ENCODE data around the gene KRT84.
A peak's percentile ranks its signal among the peaks of the same experiment; 100 is the strongest.
"Not testable (repeated sequence)": the region's sequence is repeated elsewhere in the genome, so short reads cannot be mapped to it uniquely, and the experiment has no call there.

KRT84 gene

DNA sequence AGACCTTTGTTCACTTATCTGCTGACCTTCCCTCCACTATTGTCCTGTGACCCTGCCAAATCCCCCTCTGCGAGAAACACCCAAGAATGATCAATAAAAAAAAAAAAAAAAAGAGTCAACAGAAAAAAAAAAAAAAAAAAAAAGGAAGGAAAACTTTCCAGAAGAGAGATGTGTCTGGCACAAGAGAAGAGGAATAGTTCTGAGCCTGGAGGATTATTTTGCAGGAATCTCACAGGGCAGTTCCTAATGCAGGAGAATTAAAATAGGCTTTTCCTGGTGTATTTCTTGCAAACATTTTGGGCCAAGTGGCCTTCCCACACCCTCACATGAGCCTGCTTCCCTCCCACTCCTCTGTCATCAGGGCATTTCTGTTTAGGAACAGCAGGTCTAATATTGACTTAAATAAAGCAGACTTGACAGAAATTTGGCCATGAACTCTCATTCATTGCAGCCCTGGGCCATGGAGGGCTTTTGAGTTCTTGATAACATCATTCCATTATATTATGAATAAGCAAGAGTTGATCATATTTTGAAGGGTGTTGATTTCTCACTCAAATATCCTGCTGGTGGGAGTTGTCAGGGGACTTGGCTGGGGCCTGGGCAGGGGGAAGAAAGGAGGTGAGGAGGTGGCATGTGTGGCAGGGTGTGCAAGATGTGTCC, 25.3 kb upstream of the KRT84 start:
- not testable (repeated sequence) for DNase-seq

DNA sequence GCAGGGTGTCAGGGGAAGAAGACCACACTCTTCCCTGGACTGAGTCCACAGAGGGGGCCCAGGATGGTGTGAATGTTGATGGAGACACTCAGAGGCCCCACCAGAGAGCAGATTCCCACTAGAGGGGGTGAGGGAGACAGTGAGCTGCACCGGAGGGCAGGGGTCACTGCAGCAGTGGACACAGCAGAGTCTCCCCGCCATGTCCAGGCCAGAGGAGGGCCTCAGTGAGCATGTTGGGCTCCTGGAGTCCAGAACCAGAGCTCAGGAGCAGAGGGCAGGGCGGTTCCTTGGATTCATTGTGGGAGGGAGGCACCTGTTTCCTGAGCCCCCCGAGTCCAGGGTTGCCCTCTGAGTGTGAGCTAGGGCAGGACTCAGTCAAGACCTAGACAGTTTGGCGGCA, 22.5 kb upstream of the KRT84 start:
- no peak for DNase-seq

DNA sequence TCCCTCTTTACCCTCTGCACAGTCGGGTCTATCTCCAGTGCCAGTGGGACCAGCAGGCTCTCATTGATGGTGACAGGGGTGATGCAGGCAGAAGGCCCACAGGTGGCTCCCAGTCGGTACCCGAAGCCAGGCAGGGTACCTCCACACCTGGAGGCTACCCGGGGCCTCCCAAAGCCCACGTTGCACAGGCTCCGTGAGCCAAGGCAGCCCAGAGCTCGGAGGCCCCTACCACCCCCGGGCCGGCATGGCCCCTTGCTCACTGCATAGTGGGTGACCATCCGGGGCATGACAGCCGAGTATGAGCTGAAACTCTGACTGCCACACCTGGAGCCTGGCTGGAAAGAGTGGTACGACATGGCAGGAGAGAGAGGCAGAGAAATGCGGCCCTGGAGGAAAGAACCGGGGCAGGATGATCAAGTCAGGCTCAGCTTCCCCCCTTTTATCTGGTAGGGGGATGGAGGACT, 20.5 kb upstream of the KRT84 start, which contains the start of gene KRT82:
Gene KRT82, minus strand, starts transcription at position 414 of the 464 bp plus-strand sequence. Its CDS starts 58 bp downstream, at position 356.
- DNase-seq = no peak

DNA sequence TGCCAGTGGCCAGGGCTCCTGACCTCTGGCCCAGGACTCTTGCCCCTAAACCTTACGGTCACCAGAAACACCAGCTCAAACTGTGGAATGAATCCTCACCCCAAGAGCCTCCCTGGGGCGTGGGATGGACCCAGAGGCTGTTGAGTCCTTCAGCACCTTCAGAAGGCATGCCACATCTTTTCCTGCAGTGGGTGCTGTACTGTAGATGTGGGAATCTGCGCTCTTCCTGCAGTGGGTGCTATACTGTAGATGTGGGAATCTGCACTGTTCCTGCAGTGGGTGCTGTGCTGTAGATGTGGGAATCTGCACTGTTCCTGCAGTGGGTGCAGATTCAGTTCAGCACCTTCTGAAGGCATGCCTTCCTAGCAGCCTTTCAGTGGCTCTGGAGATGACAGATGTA, 19.5 kb upstream of the KRT84 start:
- DNase-seq = no peak

DNA sequence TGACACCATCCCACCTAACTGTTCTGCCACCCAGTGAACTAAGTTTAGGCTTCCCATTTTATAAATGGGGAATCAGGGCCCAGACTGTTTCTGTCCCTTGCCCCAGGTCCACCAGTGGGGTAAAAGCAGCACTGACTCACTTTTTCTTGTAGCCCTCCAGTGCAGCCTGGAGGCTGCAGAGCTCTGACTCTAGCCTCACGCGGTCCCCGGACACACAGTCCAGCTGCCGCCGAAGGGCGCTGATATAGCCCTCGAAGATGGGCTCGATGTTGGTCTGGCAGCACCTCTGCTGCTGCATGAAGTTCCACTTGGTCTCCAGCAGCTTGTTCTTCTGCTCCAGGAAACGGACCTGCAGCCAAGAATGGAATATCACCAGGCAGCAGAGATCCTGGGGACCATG, 18.1 kb upstream of the KRT84 start:
- DNase-seq = no peak

DNA sequence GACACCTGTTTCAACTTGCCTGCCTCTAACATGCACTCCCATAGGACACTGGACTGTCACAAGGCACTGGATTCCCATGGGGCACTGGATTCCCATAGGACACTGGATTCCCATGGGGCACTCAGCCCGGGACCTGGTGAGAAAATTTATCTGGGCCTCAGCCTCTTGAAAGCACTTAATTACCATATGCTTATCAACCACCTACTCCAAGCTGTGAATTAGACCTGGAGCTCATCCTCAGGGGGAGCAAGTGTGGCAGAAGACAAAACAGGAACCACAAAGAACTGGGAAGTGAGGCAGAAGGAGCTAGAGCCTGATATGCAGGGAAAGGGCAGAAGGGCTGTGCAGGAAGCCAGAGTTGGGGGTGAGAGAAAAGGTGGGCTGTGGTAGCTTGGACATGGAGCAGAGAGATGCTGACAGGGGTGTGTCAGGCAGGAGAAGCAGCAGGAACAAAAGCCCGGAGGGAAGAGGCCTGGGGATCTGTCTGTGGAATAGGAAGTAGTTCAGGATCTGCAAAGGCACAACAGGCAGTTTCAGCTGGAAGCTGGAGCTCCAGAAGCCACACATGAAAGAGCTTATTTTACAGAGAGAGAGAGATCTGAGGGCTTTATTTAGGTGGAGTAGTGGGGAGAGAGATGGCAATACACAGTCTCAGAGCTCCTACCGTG, 17.6 kb upstream of the KRT84 start:
- no peak for DNase-seq

DNA sequence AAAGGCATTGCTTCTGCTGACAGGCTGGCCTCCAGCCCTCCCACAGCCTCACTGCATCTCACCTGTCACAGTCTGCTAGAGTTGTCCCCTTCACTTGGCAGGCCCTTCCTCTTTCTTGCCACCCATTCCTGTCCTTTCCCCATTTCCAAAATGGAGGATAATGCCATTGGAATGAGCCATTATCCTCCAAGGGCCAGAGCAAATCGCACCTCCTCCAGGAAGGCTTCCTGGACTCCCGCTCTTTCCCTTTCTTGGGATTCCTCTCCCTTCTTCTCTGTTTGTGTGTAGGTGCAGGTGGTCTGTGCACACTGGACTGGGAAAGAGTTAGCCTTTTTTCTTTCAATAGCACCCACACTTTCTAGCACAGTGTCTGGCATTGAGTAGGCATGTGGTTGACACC, 16.9 kb upstream of the KRT84 start:
- DNase-seq = no peak

DNA sequence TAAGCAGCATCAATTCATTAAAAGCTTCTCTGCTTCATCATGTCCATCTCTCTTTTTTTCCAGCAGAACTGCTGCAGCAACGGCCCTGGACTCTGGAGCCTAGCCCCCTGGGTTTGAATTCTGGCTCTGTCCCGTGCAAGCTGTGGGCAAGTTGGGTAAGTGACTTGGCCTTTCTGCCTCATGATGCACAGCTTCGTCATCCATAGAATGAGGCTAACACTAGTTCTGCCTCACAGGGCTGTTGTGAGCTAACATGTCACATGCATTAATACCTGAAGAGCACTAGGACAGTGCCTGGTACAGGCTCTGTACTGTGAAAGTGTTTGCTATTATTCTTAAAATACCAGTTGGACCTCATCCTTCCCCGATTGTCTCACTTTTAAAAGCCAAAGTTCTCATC, 16.5 kb upstream of the KRT84 start:
- DNase-seq = no peak

DNA sequence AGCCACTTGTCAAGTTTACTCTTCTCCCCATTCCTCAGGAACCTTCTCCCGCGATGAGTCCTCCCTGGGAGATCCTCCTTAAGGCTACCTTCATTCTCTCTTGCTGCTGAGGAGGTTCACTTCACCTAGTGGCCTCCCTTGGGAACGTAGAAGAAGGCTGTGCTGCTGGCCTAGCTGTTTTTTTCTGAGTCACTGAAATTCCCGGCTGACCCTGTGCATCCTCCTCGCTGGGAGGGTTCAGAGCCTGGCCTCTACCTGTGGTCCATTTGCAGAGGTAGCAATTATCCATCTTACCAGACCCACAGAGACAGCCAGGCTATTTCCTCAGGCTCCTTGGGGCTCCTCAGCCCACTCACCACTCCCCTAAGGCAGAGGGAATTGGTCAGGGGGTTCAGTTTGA, 16.1 kb upstream of the KRT84 start:
- no peak for DNase-seq

DNA sequence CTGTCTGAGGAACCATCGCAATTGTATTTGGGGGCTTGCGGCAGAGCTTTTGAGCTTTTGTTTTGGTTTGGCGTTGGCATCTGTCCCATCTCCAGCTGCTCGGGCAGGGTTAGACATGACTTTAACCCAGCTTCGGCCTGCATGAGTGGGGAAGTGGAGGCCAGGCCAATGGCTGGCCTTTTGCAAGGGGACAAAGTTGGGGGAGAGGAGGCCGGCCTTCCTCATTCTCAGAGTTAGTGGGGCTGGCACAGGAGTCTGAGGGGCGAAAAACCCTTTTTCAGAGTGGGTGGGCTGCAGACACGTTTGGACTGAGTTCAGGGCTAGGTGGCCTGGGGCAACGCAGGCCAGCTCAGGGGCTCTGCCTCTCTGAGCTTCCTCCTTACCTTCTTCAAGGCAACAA, 15.5 kb upstream of the KRT84 start:
- no peak for DNase-seq

DNA sequence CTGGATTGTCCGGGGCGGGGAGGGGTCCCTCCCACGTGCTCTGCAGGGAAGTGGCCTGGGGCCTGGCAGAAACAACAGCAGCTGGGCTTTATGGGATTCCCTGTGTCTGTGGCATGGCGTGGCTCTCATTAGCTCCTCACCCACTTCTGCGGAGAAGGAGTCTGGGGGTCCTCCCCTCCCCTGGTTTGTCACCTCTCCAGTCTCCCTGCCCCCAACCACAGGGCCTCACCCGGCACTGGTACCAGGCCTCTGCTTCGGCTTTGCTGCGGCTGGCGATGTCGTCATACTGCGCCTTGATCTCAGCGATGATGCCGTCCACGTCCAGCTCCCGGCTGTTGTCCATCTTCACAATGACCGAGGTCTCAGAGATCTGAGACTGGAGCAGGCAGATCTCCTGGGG, 14.3 kb upstream of the KRT84 start:
- DNase-seq = no peak

DNA sequence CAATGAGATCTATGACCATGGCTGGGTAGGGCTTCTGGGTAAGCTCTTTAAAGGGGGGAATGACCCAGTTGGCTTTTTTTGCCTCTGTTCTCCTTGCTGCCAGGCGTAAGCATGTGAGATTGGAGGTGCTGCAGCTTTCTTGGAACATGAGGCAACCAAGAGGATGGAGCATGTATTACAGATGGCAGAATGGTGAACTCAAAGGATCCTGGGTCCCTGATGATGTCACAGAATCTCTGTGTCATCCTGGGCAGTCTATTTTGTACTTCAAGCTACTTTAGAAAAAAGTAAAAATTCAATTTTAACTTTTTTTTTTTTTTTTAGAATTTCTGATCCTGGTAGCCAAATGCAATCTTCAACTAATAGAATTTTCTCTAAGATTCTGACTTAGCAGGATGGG, 12.7 kb upstream of the KRT84 start:
- DNase-seq = no peak

DNA sequence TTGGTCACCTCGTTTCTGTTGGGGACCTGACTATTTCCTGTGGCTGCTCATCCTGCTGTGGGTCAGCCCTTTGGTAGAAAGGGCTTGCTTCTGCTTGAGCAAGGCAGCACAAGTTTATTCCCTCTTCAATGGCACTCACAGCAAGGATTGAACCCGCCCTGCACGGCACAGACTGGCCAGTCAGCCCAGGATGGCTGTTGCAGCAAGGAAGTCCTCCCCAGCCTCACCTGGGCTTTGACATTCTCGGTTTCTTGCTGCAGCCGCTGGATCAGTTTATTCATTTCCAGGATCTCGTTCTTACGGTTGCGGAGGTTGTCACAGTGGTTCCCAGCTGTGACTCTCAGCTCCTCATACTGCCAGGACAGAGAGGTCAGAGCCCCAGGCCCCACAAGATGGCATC, 11.2 kb upstream of the KRT84 start:
- DNase-seq = no peak

DNA sequence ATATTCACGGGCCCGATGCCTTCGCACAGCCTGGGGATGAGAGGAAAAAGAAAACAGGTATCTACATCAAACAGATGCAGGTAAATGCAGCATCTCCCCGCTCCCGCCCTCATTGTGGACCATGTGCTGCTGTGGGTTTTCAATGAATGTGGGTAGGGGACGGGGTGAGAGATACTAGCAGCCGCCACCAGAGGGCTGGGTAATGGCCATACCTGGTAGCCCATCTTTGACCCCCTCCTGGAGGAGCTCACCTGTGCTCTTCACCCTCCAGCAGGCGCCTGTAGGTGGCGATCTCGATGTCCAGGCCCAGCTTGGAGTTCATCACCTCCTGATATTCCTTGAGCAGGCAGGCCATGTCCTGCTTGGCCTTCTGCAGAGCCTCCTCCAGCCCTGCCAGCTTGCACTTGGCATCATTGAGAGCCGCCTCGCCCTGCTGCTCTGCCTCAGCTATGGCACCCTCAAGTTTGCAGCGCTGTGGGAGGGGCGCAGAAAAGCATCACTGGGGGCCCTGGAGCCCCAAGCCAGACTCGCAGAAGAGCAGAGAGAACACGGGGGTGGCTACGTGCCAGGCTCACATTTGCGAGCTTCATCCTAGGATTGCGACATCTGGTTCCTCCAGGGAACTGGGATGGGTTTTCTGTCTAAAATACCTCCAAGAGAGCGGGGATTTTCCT, 10.4 kb upstream of the KRT84 start:
- no peak for DNase-seq

DNA sequence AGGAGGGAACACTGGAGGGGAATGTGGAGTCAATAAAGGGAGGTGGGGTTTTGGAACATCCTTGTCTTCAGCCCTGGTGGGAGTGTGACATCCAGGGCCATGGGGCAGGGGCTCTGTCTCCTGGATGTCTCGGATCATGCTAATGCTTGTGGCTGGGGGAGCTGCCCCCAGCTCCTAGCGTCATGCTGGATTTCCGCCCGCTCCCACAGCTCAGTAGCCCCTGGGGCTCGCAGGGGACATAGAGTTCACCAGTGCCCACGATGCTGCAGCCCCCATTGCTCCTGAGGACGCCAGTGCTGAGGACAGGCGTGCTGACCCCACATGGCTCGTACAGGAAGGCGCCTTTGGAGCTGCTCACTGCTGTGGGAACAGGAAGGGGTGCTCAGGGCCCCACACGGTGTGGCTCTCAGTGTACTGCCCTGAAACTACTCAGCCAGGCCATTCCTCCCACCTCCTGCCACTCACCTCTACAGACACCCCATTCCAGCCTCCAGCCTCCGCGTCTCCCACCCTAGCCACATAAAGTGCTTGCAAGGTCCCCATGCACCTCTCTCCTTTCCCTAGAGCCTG, 9.5 kb upstream of the KRT84 start:
- no peak for DNase-seq

DNA sequence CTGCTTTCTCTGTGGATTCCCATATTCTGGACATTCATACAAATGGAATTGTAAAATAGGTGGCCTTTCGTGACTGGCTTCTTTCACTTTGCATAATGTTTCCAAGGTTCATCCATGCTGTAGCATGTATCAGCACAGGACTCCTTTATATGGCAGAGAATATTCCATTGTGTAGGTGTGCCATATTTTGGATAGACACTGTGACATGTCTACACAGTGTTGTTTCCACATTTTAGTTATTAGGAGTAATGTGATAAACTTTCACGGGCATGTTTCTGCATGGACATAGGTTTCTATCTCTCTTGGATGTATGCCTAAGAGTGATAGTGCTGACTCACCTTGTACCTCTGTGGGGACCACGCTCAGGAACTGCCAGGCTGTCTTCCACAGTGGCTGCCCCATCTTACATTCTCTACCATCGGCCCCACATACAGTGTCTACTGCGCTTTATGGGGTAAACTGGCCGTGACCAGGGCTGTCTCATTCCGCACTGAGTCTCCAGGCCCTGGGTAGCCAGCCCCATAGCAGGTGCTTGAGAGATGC, 7.1 kb upstream of the KRT84 start:
- DNase-seq = no peak

DNA sequence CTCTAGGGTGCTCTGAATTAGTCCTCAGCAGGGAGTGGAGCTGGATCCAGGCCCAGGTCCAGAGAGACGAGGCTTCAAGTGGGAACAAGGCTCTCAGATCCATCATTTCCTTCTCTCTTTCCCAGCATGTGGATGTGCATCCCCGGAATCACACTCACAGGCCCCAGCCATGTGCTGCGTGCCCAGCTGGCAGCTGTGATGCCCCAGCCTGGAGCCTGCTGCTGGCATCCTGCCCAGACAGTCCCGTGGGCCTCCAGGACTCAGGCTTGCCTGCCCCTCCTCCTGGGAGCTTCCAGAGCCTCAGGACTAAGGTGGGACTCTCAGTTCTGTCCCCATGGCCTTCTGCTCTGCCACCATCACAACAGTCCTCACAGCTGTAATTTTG, 6.2 kb upstream of the KRT84 start:
- no peak for DNase-seq

DNA sequence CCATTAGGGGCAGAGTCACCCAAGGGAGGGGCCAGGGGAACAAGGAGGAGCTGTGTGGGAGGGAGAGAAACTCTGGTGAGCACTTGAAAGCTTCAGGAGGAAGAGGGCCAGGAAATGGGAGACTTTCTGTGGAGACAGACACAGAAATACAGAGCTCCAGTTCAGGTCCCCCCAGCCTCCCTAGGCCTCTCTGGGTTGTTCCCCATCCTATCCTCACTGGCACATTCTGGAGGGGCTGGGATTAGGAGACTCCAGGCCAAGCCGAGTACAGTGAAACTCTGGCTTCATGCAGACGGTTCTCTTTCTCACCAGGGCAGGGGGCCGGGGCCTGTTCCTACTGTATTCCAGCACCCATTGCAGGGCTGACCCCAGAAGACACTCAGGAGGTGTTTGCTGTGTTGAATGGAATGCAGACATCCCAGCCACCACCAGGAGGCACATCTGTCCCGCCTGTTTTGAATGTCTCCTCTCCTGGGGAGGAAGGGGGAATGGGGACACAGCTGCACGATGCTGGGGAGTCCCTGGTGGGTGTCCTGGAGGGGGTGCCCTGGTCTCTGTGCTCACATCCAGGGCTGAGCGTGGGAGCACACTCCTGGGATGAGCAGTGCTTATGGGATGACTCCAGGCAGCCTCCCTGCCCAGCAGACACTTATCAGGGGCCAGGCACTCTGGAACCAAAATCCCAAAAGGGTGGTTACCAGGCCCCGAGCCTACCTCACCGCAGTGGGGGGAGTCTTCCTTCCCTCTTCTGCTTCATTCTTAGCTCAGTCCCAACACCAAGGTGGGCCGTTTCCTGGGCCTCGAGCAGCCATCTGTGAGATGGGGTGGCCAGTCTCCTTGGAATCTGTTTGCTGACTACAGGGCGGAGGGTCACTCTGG, 5.5 kb upstream of the KRT84 start:
- DNase-seq = peak; percentile 5

DNA sequence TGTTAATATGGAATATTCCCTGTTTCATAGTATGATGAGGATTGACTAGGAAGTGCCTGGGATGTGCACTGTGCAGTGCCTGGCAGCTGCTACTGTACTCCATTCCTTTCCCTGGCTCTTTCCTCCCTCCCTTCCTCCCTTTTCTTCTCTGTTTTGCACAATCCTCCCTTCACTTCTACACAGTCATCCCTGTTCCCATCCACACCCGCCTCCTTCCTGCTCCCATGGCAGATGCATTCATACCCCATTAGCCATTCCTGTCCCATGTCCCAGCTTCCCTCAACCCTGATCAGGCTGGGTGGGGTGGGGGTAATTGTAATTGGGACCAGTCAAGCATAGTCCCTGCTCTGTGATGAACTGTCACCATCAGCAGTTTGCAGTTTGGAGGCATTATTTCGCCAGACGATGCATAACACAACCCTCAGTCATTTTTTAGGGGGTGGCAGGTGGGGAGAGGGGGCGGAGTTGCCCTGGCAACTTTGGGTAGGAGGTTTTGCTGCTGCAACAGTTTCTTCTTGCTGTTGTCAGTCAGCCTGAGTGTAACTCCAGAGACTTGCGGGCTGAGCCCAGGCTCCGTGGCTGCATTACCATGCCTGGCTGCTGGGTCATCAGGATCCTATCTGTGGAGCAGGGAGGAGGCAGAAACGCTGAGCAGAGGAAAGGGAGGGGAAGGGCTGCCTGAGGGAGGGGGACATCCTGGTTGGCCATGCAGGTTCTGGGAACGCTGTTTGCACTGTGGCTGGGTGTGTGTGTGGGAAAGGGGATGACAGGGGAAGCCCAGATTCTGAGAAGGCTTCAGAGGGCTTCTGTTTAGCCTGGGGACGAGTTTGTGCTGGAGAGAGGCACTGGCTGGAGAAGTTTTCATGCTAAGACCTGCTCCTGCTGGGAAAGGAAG, 4.1 kb upstream of the KRT84 start:
- DNase-seq = no peak

DNA sequence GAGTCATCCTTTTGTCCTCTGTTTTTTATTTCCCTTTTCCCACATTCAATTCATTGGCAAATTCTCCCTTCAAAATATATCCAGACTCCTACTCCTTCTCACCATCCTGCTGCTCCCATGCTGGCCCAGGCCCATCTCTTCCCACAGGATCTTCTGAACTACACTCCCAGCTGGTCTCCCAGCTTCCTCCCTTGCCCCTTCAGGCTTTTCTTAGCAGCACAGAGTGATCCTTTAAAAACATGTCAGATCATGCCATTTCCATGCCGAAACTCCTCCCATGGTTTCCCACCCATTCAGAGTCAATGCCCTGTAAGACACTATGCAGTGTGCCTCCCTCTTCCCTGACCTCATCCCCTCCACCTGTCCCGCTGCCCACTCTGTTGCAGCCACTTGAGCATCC, 2.4 kb upstream of the KRT84 start:
- DNase-seq = no peak

DNA sequence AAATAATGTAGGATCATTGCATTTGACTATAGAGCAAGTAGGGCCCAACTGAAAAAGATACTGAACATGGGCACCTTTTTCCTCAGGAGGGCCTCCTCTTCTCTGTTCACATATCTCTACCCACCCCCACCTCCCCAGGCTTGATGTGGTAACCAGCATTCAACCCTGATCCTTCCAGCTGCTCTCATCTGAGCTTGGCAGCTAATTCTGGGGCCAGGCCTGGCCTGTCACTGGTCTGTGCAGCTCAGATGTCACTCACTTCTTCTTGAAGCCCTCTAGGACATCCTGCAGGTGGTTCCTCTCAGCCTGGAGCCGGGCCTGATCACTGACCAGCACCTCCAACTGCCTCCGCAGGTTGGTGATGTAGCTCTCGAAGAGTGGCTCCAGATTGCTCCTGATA, 2.1 kb downstream of the KRT84 start:
- DNase-seq = no peak

DNA sequence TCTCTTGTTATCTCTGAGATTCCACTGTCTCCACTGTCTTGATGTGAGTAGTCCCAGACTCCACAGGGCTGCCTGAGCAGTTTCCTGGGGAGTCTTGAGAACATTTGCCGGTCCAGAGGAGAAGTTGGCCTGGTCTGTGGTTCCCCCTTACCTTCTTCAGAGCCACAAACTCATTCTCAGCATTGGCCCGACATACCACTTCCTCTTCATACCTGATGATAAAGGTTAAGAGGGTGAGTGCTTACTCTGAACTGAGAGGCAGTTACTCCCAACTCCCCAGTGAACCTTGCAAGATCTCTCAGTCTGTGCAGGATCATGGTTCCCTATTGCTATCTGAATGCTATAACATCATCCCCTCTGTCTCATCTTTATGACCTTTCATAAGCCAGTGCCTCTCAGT, 2.6 kb downstream of the KRT84 start:
- DNase-seq = no peak

All from OCI-M1 (cell line).